K562 (cell line): ENCODE results near the gene HYOU1. TPM values are rescaled to one million over a fixed set of nuclear protein-coding genes. Genes with fewer than 3 reads are reported as not detected.
A peak's percentile ranks its signal among the peaks of the same experiment; 100 is the strongest.

Experiments
- DACH1 ChIP-seq: fragments of 450-650 bp; IDR thresholded peaks from 2 replicates; pipeline ENCODE4 v1.6.1; 2018; ENCODE audit not compliant: partially characterized antibody
- DIDO1 ChIP-seq: fragments of 450-650 bp; IDR thresholded peaks from 2 replicates; pipeline ENCODE4 v1.6.1; 2016; ENCODE audit warnings: low read depth, missing biosample characterization, missing genetic modification characterization
- FOS ChIP-seq: IDR thresholded peaks from 3 replicates; pipeline ENCODE4 v1.6.1; 2011; ENCODE audit not compliant: insufficient read length; ENCODE audit errors: extremely low read depth
- NFXL1 ChIP-seq: fragments of 450-650 bp; formaldehyde crosslinking; IDR thresholded peaks from 2 replicates; pipeline ENCODE4 v1.4.0; 2021; ENCODE audit warnings: mild to moderate bottlenecking
- NONO ChIP-seq, 2 experiments: fragments of 200-400 bp in 1 of 2; fragments of 450-650 bp in 1 of 2; formaldehyde crosslinking in 1 of 2; IDR thresholded peaks; 2 replicates each; pipeline ENCODE4 v1.6.1; 2017; ENCODE audit warnings: low read depth in 2 of 2, mild to moderate bottlenecking in 2 of 2, moderate library complexity in 2 of 2, low read length in 1 of 2
- OTX1 ChIP-seq: fragments of 450-650 bp; formaldehyde crosslinking; IDR thresholded peaks from 2 replicates; pipeline ENCODE4 v1.4.0; 2022; ENCODE audit warnings: mild to moderate bottlenecking
- RBBP5 ChIP-seq: fragments of 200-600 bp; sonication (generic); IDR thresholded peaks from 2 replicates; pipeline ENCODE4 v1.6.1; 2012; ENCODE audit warnings: borderline replicate concordance, mild to moderate bottlenecking, low read length, control low read depth, inconsistent platforms; ENCODE audit not compliant: insufficient read depth, poor library complexity, severe bottlenecking
- RBFOX2 ChIP-seq: fragments of 200-400 bp; formaldehyde crosslinking; IDR thresholded peaks from 2 replicates; pipeline ENCODE4 v1.6.1; 2017; ENCODE audit warnings: low read depth, mild to moderate bottlenecking, low read length, moderate library complexity
- RCOR1 ChIP-seq, 2 experiments: IDR thresholded peaks; 2 replicates each; pipeline ENCODE4 v1.6.1; 2012; ENCODE audit warnings: low read depth in 2 of 2, low read length in 2 of 2, borderline replicate concordance in 1 of 2, improper control_type of control experiment in 1 of 2
- SMAD2 ChIP-seq: fragments of 150-350 bp; IDR thresholded peaks from 2 replicates; pipeline ENCODE4 v1.6.1; 2014; ENCODE audit warnings: low read depth, mild to moderate bottlenecking, low read length
- SMAD3 ChIP-seq: fragments of 450-650 bp; formaldehyde crosslinking; conservative IDR thresholded peaks from 2 replicates; pipeline ENCODE4 v1.4.0; 2020; ENCODE audit warnings: mild to moderate bottlenecking
- SMAD4 ChIP-seq: fragments of 250-450 bp; sonication (Bioruptor Pico); conservative IDR thresholded peaks from 2 replicates; pipeline ENCODE4 v1.8.0; 2021; ENCODE audit warnings: inconsistent platforms, mild to moderate bottlenecking, moderate library complexity
- SREBF1 ChIP-seq: fragments of 150-350 bp; IDR thresholded peaks from 2 replicates; pipeline ENCODE4 v1.6.1; 2014; ENCODE audit warnings: antibody characterized with exemption, low read depth, low read length, borderline replicate concordance
- TCF7L2 ChIP-seq: fragments of 150-350 bp; IDR thresholded peaks from 2 replicates; pipeline ENCODE4 v1.6.1; 2016; ENCODE audit warnings: low read depth, mild to moderate bottlenecking, low read length, moderate library complexity
- THRAP3 ChIP-seq: fragments of 450-650 bp; IDR thresholded peaks from 2 replicates; pipeline ENCODE4 v1.6.1; 2016; ENCODE audit warnings: mild to moderate bottlenecking, inconsistent platforms, borderline replicate concordance
- ZNF384 ChIP-seq: IDR thresholded peaks from 2 replicates; pipeline ENCODE4 v1.6.1; 2012; ENCODE audit warnings: low read depth, low read length, improper control_type of control experiment
- ZNF589 ChIP-seq: fragments of 200-800 bp; sonication (Bioruptor generic); IDR thresholded peaks from 2 replicates; pipeline ENCODE4 v1.6.1; 2016; ENCODE audit warnings: low read depth, missing genetic modification characterization, missing compliant biosample characterization
- polyA plus RNA-seq, 8 experiments: library from polyadenylated mRNA; depleted of rRNA in 4 of 8; stranded (reverse) in 5 of 8; unstranded in 3 of 8; fragments of >200 nt; fragmentation: Nextera tagmentation in 2 of 8; fragmentation: Illumina TruSeq in 1 of 8; extraction: Ambion mirVana in 2 of 8; extraction: Trizol in 1 of 8; gene quantifications; 2 replicates each; pipeline versions ENCODE4 v1.2.1 to v1.2.3, GENCODE V29; 2011 to 2014; ENCODE audit warnings: inconsistent platforms in 1 of 8, missing spikeins in 1 of 8
- total RNA-seq, 7 experiments: library from RNA; depleted of rRNA in 6 of 7; stranded (reverse); fragments of >200 nt in 6 of 7; fragmentation: Illumina TruSeq in 2 of 7; extraction: Trizol in 2 of 7; gene quantifications; 2 replicates each; pipeline versions ENCODE4 v1.2.1 to v1.2.3, GENCODE V29; 2011 to 2021; ENCODE audit warnings: low replicate concordance in 1 of 7
- TF ChIP-seq, protein P1 (sequence below): fragments of 200-600 bp; sonication (generic); IDR thresholded peaks from one replicate; pipeline ENCODE4 v1.6.1; 2012; ENCODE audit warnings: mild to moderate bottlenecking, low read depth, low read length, inconsistent platforms

The HYOU1 gene
- total and polyA plus RNA-seq, 9 of the 15 experiments (the other 6 are each of a cell fraction or from before 2014, with no cell fraction given) = 19.5 to 197 (median 128) TPM

DNA sequence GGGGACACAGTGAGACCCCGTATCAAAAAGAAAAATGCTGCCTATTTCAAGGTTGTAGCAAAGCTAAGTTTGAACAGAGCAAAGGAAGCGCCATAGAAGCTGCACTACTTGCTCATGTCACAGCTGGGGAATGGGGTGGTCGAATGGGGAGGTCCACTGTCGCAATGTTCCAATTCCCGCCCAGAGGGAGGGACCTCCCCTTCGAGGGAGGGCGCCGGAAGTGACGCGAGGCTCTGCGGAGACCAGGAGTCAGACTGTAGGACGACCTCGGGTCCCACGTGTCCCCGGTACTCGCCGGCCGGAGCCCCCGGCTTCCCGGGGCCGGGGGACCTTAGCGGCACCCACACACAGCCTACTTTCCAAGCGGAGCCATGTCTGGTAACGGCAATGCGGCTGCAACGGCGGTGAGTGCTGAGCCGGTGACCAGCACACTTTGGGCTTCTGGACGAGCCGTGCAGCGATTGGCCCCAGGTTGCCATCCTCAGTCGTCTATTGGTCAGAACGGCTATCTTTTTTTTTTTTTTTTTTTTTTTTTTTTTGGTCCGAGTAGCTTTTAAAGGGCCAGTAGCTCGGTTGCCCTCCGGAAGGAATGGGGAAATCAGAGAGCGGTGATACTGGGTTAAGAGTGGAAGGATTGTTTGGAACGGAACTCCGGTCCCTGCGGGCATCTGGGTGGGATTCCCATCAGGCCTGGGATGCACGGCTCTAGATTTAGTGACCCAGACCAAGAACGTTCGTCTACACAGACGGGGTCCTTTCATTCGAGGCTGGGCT is 27.8 kb upstream of the HYOU1 start, which contains the start of gene HMBS (continued):
- TF ChIP-seq RCOR1 (IDR thresholded peaks at IDR 0.05; ENCODE audit: borderline replicate concordance in 1 of 2, low read depth in 2 of 2, low read length in 2 of 2) (no peak; a peak in 1 of 4 replicates), SMAD3 (CRISPR knock-in tag) (no peak), OTX1 (CRISPR knock-in tag) (no peak), RBBP5 (peak; percentile 86), TCF7L2 (no peak), THRAP3 (no peak), NONO (IDR thresholded peaks at IDR 0.05; ENCODE audit: low read depth in 2 of 2, low read length in 1 of 2) (no peak), FOS (peak; percentile 68), ZNF384 (peak; percentile 100), SMAD2 (no peak), RBFOX2 (peak; percentile 93), SMAD4 (CRISPR knock-in tag) (0 out of 2 replicates have a peak, but pooled peaks have one; percentile 41), NFXL1 (CRISPR knock-in tag) (no peak), DACH1 (peak; percentile 89), ZNF589 (CRISPR knock-in tag) (no peak), DIDO1 (no peak), SREBF1 (no peak)
- TF ChIP-seq, protein P1, sequence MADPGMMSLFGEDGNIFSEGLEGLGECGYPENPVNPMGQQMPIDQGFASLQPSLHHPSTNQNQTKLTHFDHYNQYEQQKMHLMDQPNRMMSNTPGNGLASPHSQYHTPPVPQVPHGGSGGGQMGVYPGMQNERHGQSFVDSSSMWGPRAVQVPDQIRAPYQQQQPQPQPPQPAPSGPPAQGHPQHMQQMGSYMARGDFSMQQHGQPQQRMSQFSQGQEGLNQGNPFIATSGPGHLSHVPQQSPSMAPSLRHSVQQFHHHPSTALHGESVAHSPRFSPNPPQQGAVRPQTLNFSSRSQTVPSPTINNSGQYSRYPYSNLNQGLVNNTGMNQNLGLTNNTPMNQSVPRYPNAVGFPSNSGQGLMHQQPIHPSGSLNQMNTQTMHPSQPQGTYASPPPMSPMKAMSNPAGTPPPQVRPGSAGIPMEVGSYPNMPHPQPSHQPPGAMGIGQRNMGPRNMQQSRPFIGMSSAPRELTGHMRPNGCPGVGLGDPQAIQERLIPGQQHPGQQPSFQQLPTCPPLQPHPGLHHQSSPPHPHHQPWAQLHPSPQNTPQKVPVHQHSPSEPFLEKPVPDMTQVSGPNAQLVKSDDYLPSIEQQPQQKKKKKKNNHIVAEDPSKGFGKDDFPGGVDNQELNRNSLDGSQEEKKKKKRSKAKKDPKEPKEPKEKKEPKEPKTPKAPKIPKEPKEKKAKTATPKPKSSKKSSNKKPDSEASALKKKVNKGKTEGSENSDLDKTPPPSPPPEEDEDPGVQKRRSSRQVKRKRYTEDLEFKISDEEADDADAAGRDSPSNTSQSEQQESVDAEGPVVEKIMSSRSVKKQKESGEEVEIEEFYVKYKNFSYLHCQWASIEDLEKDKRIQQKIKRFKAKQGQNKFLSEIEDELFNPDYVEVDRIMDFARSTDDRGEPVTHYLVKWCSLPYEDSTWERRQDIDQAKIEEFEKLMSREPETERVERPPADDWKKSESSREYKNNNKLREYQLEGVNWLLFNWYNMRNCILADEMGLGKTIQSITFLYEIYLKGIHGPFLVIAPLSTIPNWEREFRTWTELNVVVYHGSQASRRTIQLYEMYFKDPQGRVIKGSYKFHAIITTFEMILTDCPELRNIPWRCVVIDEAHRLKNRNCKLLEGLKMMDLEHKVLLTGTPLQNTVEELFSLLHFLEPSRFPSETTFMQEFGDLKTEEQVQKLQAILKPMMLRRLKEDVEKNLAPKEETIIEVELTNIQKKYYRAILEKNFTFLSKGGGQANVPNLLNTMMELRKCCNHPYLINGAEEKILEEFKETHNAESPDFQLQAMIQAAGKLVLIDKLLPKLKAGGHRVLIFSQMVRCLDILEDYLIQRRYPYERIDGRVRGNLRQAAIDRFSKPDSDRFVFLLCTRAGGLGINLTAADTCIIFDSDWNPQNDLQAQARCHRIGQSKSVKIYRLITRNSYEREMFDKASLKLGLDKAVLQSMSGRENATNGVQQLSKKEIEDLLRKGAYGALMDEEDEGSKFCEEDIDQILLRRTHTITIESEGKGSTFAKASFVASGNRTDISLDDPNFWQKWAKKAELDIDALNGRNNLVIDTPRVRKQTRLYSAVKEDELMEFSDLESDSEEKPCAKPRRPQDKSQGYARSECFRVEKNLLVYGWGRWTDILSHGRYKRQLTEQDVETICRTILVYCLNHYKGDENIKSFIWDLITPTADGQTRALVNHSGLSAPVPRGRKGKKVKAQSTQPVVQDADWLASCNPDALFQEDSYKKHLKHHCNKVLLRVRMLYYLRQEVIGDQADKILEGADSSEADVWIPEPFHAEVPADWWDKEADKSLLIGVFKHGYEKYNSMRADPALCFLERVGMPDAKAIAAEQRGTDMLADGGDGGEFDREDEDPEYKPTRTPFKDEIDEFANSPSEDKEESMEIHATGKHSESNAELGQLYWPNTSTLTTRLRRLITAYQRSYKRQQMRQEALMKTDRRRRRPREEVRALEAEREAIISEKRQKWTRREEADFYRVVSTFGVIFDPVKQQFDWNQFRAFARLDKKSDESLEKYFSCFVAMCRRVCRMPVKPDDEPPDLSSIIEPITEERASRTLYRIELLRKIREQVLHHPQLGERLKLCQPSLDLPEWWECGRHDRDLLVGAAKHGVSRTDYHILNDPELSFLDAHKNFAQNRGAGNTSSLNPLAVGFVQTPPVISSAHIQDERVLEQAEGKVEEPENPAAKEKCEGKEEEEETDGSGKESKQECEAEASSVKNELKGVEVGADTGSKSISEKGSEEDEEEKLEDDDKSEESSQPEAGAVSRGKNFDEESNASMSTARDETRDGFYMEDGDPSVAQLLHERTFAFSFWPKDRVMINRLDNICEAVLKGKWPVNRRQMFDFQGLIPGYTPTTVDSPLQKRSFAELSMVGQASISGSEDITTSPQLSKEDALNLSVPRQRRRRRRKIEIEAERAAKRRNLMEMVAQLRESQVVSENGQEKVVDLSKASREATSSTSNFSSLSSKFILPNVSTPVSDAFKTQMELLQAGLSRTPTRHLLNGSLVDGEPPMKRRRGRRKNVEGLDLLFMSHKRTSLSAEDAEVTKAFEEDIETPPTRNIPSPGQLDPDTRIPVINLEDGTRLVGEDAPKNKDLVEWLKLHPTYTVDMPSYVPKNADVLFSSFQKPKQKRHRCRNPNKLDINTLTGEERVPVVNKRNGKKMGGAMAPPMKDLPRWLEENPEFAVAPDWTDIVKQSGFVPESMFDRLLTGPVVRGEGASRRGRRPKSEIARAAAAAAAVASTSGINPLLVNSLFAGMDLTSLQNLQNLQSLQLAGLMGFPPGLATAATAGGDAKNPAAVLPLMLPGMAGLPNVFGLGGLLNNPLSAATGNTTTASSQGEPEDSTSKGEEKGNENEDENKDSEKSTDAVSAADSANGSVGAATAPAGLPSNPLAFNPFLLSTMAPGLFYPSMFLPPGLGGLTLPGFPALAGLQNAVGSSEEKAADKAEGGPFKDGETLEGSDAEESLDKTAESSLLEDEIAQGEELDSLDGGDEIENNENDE = no peak
